NCI-H2081 treated with DMSO at 0.1 percent for 48 hours (cell line): ENCODE data around the gene SPECC1L.

Source experiments
- DNase-seq: peaks from one replicate; lab custom pipeline; 2025; lab: John Stamatoyannopoulos, UW

The SPECC1L gene

GRCh38 chr22:24400726-24401596 lies 130.3 kb downstream of the SPECC1L start:
- DNase-seq = no peak

GRCh38 chr22:24401931-24402367 lies 131.3 kb downstream of the SPECC1L start:
- DNase-seq = no peak

GRCh38 chr22:24402460-24403192 lies 132.0 kb downstream of the SPECC1L start:
- no peak for DNase-seq

- no peak for DNase-seq
Observed at GRCh38 chr22:24403346-24403745, 132.7 kb downstream of the SPECC1L start.

GRCh38 chr22:24404561-24405275 lies 134.1 kb downstream of the SPECC1L start:
- DNase-seq = no peak

GRCh38 chr22:24405631-24406321 lies 135.1 kb downstream of the SPECC1L start:
- no peak for DNase-seq

GRCh38 chr22:24406322-24407277 lies 136.0 kb downstream of the SPECC1L start:
- no peak for DNase-seq

GRCh38 chr22:24407278-24407665 lies 136.6 kb downstream of the SPECC1L start:
- no peak for DNase-seq

GRCh38 chr22:24407884-24408283 lies 137.3 kb downstream of the SPECC1L start:
- no peak for DNase-seq

GRCh38 chr22:24408630-24409029 lies 138.0 kb downstream of the SPECC1L start:
- no peak for DNase-seq

- DNase-seq = no peak
Observed at GRCh38 chr22:24409707-24410106, 139.1 kb downstream of the SPECC1L start.

- DNase-seq = no peak
Observed at GRCh38 chr22:24410110-24410856, 139.7 kb downstream of the SPECC1L start.

- no peak for DNase-seq
Observed at GRCh38 chr22:24411256-24412004, 140.8 kb downstream of the SPECC1L start.

- no peak for DNase-seq
Observed at GRCh38 chr22:24412274-24412673, 141.6 kb downstream of the SPECC1L start.

- DNase-seq = no peak
Observed at GRCh38 chr22:24413271-24413670, 142.6 kb downstream of the SPECC1L start.

GRCh38 chr22:24413736-24414385 lies 143.2 kb downstream of the SPECC1L start:
- no peak for DNase-seq

- DNase-seq = no peak
Observed at GRCh38 chr22:24414523-24414922, 143.9 kb downstream of the SPECC1L start.
